Fibroblast of lung (primary cell): ENCODE data around the gene KCNAB2. TPM values are rescaled to one million over a fixed set of nuclear protein-coding genes. Genes with fewer than 3 reads are reported as not detected.

Source experiments
- DNase-seq, 2 donors: peaks; one replicate each; pipeline versions ENCODE4 v3.0.0 to v3.0.0-alpha.2; 2010; ENCODE audit warnings: low read depth in 2 of 2
- H2AFZ ChIP-seq: 2 replicates; pipeline ENCODE4 v1.5.1; 2012; ENCODE audit warnings: low read length, control low read depth, inconsistent platforms
- H3K27ac ChIP-seq: 2 replicates; pipeline ENCODE4 v1.5.1; 2011; ENCODE audit warnings: low read length, control low read depth; ENCODE audit not compliant: insufficient read depth
- H3K27me3 ChIP-seq: 2 replicates; pipeline ENCODE4 v1.5.1; 2011; ENCODE audit warnings: mild to moderate bottlenecking, low read length; ENCODE audit not compliant: control insufficient read depth, insufficient read depth
- H3K36me3 ChIP-seq: 2 replicates; pipeline ENCODE4 v1.5.1; 2011; ENCODE audit warnings: low read length; ENCODE audit not compliant: control insufficient read depth, insufficient read depth
- H3K4me1 ChIP-seq: 2 replicates; pipeline ENCODE4 v1.5.1; 2011; ENCODE audit warnings: low read length; ENCODE audit not compliant: control insufficient read depth, insufficient read depth; ENCODE audit errors: extremely low read depth
- H3K4me2 ChIP-seq: 2 replicates; pipeline ENCODE4 v1.5.1; 2011; ENCODE audit warnings: low read length, control low read depth; ENCODE audit not compliant: insufficient read depth; ENCODE audit errors: extremely low read depth
- H3K4me3 ChIP-seq, 4 experiments: fragments of 200-600 bp in 1 of 4; sonication (generic) in 1 of 4; replicated peaks in 1 of 4; 2 replicates each; pipeline ENCODE4 v1.5.1; 2011 to 2016; ENCODE audit warnings: low read length in 4 of 4, low read depth in 3 of 4, mild to moderate bottlenecking in 3 of 4, control low read depth in 2 of 4, inconsistent platforms in 1 of 4, mixed read lengths in 1 of 4; ENCODE audit not compliant: insufficient read depth in 1 of 4; ENCODE audit errors: control extremely low read depth in 1 of 4
- H3K79me2 ChIP-seq: 2 replicates; pipeline ENCODE4 v1.5.1; 2012; ENCODE audit warnings: mild to moderate bottlenecking, low read length, inconsistent platforms; ENCODE audit not compliant: control insufficient read depth, insufficient read depth
- H3K9ac ChIP-seq: 2 replicates; pipeline ENCODE4 v1.5.1; 2011; ENCODE audit warnings: mild to moderate bottlenecking, low read length, control low read depth; ENCODE audit not compliant: insufficient read depth
- H3K9me3 ChIP-seq: 2 replicates; pipeline ENCODE4 v1.5.1; 2012; ENCODE audit warnings: low read depth, low read length; ENCODE audit not compliant: control insufficient read depth, insufficient read depth
- H4K20me1 ChIP-seq: 2 replicates; pipeline ENCODE4 v1.5.1; 2011; ENCODE audit warnings: low read length; ENCODE audit not compliant: control insufficient read depth, insufficient read depth; ENCODE audit errors: extremely low read depth
- EZH2 ChIP-seq: IDR thresholded peaks from 2 replicates; pipeline ENCODE4 v1.5.1; 2012; ENCODE audit warnings: low read length, control low read depth, mild to moderate bottlenecking; ENCODE audit errors: missing control alignments
- polyA plus RNA-seq, 2 donors: library from polyadenylated mRNA; depleted of rRNA in 1 of 2; stranded (reverse) in 1 of 2; unstranded in 1 of 2; fragments of >200 nt; gene quantifications; 2 replicates each; pipeline ENCODE4 v1.2.1, GENCODE V29; 2011 to 2012; ENCODE audit warnings: missing spikeins in 1 of 2
- total RNA-seq: library from RNA; depleted of rRNA; stranded (reverse); fragments of >200 nt; gene quantifications from 2 replicates; pipeline ENCODE4 v1.2.1, GENCODE V29; 2014
- TF ChIP-seq, protein P1 (sequence below), 2 donors: IDR thresholded peaks in 1 of 2; conservative IDR thresholded peaks in 1 of 2; 1 replicate in 1 of 2; 2 replicates in 1 of 2; pipeline ENCODE4 v1.5.1; 2011 to 2012; ENCODE audit warnings: low read length in 2 of 2, control low read depth in 1 of 2, inconsistent platforms in 1 of 2, low read depth in 1 of 2, mild to moderate bottlenecking in 1 of 2

The KCNAB2 gene
- total and polyA plus RNA-seq, 2 donors (not counting 1 experiment from before 2014, with no cell fraction given) = 2.2 to 2.5 TPM

DNA sequence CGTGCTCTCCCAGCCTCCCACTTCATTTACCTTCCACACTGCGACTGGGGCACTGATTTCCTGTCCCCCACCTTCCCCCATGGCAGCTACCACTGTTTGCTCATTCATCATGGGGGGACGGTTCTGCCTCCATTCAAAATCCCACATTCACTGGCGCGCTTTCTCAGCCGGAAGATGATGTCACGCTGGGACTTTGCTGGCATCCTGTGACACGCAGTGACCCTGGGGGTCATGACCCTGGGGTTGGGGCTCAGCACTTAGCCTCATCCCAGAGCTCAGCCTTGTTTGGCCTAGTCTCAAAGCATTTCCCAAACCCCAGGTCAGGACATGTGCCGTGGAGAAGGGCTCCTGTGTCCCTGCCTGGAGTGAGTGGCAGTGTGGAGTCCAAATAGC is 582 bp upstream of the KCNAB2 start:
- H2AFZ ChIP-seq = no peak overlapping the region
- no peaks in the 10 kb centered on the region for H3K9me3 ChIP-seq
- no peak overlapping the region for H3K4me3 ChIP-seq
- H3K4me2 ChIP-seq = no peak overlapping the region
- H3K9ac ChIP-seq = no peak overlapping the region
- H4K20me1 ChIP-seq = no peaks in the 10 kb centered on the region
- H3K27ac ChIP-seq = no peak overlapping the region
- no peaks in the 10 kb centered on the region for H3K27me3 ChIP-seq
- no peaks in the 10 kb centered on the region for H3K4me1 ChIP-seq
- H3K79me2 ChIP-seq = no peaks in the 10 kb centered on the region
- no peaks in the 10 kb centered on the region for H3K36me3 ChIP-seq
- TF ChIP-seq EZH2 = no peak
- TF ChIP-seq, protein P1, sequence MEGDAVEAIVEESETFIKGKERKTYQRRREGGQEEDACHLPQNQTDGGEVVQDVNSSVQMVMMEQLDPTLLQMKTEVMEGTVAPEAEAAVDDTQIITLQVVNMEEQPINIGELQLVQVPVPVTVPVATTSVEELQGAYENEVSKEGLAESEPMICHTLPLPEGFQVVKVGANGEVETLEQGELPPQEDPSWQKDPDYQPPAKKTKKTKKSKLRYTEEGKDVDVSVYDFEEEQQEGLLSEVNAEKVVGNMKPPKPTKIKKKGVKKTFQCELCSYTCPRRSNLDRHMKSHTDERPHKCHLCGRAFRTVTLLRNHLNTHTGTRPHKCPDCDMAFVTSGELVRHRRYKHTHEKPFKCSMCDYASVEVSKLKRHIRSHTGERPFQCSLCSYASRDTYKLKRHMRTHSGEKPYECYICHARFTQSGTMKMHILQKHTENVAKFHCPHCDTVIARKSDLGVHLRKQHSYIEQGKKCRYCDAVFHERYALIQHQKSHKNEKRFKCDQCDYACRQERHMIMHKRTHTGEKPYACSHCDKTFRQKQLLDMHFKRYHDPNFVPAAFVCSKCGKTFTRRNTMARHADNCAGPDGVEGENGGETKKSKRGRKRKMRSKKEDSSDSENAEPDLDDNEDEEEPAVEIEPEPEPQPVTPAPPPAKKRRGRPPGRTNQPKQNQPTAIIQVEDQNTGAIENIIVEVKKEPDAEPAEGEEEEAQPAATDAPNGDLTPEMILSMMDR (conservative IDR thresholded peaks at IDR 0.05 in 1 of 2, IDR thresholded peaks at IDR 0.05 in 1 of 2; ENCODE audit: low read depth in 1 of 2, low read length in 2 of 2) = no peak
- DNase-seq = no peak

- H4K20me1 ChIP-seq = no peaks in the 10 kb centered on the region
- H3K4me1 ChIP-seq = no peaks in the 10 kb centered on the region
- H3K4me2 ChIP-seq = no peak overlapping the region
- H3K27me3 ChIP-seq = no peaks in the 10 kb centered on the region
- no peak for TF ChIP-seq EZH2
- no peak overlapping the region for H3K4me3 ChIP-seq
- no peak overlapping the region for H3K9ac ChIP-seq
- no peak overlapping the region for H2AFZ ChIP-seq
- H3K36me3 ChIP-seq = no peaks in the 10 kb centered on the region
- no peak for DNase-seq
- no peak overlapping the region for H3K27ac ChIP-seq
- no peaks in the 10 kb centered on the region for H3K9me3 ChIP-seq
- no peaks in the 10 kb centered on the region for H3K79me2 ChIP-seq
These were observed 591 bp downstream of the KCNAB2 start for GRCh38 chr1:6046279-6046678.

DNA sequence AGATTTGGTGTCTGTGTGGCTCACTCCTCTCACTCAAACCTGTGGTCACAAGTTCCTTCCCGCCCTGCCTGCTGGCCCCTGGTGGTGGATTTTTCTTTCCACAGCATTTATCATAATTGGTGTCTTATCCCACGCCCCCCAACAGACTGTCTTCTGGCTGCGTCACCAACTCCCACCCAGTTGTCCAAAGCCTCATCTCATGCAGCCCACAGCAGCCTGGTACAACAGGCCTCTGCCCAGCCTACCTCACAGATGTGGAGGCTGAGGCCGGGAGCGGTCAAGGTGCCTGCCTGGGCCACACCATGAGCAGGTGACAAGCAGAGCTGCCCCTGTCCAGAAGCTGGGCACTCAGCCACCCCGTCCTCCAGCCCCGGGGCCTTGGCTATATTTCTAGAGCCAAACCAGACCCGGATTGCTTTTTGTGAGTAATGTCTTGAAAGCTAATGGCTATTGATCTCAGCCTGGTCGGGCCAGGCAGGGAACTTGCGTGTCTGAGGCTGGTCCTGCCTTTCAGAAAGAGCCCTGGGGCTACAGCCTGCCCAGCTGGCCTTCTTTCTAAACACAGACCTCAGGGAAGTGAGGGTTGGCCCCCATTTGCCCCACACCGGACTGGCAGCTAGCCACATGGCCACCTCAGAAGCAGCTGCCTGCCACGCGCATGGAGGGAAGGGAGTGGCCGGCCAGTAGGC is 2.6 kb downstream of the KCNAB2 start:
- no peaks in the 10 kb centered on the region for H3K79me2 ChIP-seq
- TF ChIP-seq EZH2 = no peak
- TF ChIP-seq, protein P1 (conservative IDR thresholded peaks at IDR 0.05 in 1 of 2, IDR thresholded peaks at IDR 0.05 in 1 of 2; ENCODE audit: low read depth in 1 of 2, low read length in 2 of 2) = no peak
- H3K4me3 ChIP-seq = no peak overlapping the region

More for the DNA sequence above, 2.6 kb downstream of the KCNAB2 start:
- Histone ChIP-seq H3K27ac (no peak overlapping the region), H2AFZ (no peak overlapping the region), H3K9me3 (no peaks in the 10 kb centered on the region), H3K27me3 (no peaks in the 10 kb centered on the region), H3K9ac (no peak overlapping the region), H4K20me1 (no peaks in the 10 kb centered on the region), H3K4me2 (no peak overlapping the region), H3K36me3 (no peaks in the 10 kb centered on the region), H3K4me1 (no peaks in the 10 kb centered on the region)
- no peak for DNase-seq
